ENCODE results near the gene TXNIP. TPM values are rescaled to one million over a fixed set of nuclear protein-coding genes. Genes with fewer than 3 reads are reported as not detected.

TXNIP gene
- total RNA-seq, 1 experiment from 2014 or later = 2.5 TPM

GRCh38 chr1:145959957-145960467, 36.4 kb downstream of the TXNIP start (continued):
- no peak for TF ChIP-seq REST (IDR thresholded peaks at IDR 0.05; ENCODE audit: low read depth)
- no peak for TF ChIP-seq CBX3 (IDR thresholded peaks at IDR 0.05; ENCODE audit: low read depth)
- no peak for TF ChIP-seq JUND (IDR thresholded peaks at IDR 0.05)
- no peak for TF ChIP-seq SIN3A (IDR thresholded peaks at IDR 0.05; ENCODE audit: low read depth)
- no peak for TF ChIP-seq FOSL1 (IDR thresholded peaks at IDR 0.05; ENCODE audit: low read depth)
- TF ChIP-seq YY1 (IDR thresholded peaks at IDR 0.05; ENCODE audit: extremely low read depth, insufficient replicate concordance, low read depth, low read length) = no peak
- TF ChIP-seq MAX (IDR thresholded peaks at IDR 0.05) = no peak
- TF ChIP-seq ZBTB33 (IDR thresholded peaks at IDR 0.05; ENCODE audit: extremely low read depth, insufficient replicate concordance, low read length) = no peak

GRCh38 chr1:145959333-145959732, 37.0 kb downstream of the TXNIP start:
- Histone ChIP-seq H3K36me3 (ENCODE audit: control insufficient read depth in 1 of 2, insufficient read depth in 2 of 2, low read length in 2 of 2) (no peaks in the 10 kb centered on the region), H3K9ac (ENCODE audit: low read length) (no peak overlapping the region), H3K4me3 (replicated peaks in 1 of 2; ENCODE audit: low read depth in 1 of 2, low read length in 2 of 2) (no peak overlapping the region), H4K20me1 (ENCODE audit: insufficient read depth) (no peaks in the 10 kb centered on the region), H3K4me2 (ENCODE audit: low read length) (no peak overlapping the region), H2AFZ (ENCODE audit: low read depth, low read length, poor library complexity, severe bottlenecking) (no peak overlapping the region), H3K27me3 (ENCODE audit: insufficient read depth, low read length) (no peaks in the 10 kb centered on the region), H3K79me2 (ENCODE audit: insufficient read depth, low read length) (no peaks in the 10 kb centered on the region), H3K4me1 (ENCODE audit: control insufficient read depth in 1 of 2, insufficient read depth in 2 of 2, low read length in 2 of 2) (peaks cover 27 to 45% of the 10 kb centered on the region in 2 experiments), H3K9me2 (ENCODE audit: insufficient read depth) (no peaks in the 10 kb centered on the region), H3K27ac (ENCODE audit: low read depth, low read length) (no peak overlapping the region), H3K9me3 (ENCODE audit: control insufficient read depth in 1 of 2, insufficient read depth in 1 of 2, low read depth in 1 of 2, low read length in 2 of 2) (no peaks in the 10 kb centered on the region)
- RAD21 ChIA-PET (ENCODE audit: low non-redundant PET in 1 of 2, low total read pairs in 2 of 2, uncharacterized antibody in 2 of 2, unreplicated experiment in 2 of 2) = no interaction called here
- intact Hi-C loops (cut with micrococcal nuclease) = no loop called here
- TF ChIP-seq REST (IDR thresholded peaks at IDR 0.05; ENCODE audit: low read depth) = no peak
- no peak for TF ChIP-seq EGR1 (IDR thresholded peaks at IDR 0.05; ENCODE audit: low read depth)
- no peak for TF ChIP-seq SIN3A (IDR thresholded peaks at IDR 0.05; ENCODE audit: low read depth)
- CTCF ChIA-PET = no interaction called here
- no TSS peak for BruUV-seq (replicated peaks)
- no peak for DNase-seq (ENCODE audit: low read depth, low spot score)
- POLR2A ChIA-PET = interaction anchor here (1.2 to 1.8 kb wide), 2 partner anchors 101 to 678 kb away, joined by 3 to 12 read pairs; partner anchors contain the start of gene PIAS3
- ATAC-seq = no peak
